Non-pigmented ciliary epithelial cell (primary cell): Measurements from ENCODE around the gene CLDN7.

Experiments
- DNase-seq: peaks from one replicate; pipeline ENCODE4 v3.0.0-alpha.2; 2010; ENCODE audit warnings: low read depth

CLDN7 gene

GRCh38 chr17:7262192-7262934, at the start of gene CLDN7:
Gene CLDN7, minus strand, starts transcription at chr17:7262478. Its CDS starts 435 bp downstream, at chr17:7262043.
- no peak for DNase-seq

GRCh38 chr17:7311110-7311705, 48.9 kb upstream of the CLDN7 start:
- DNase-seq = no peak

- DNase-seq = no peak
Observed at GRCh38 chr17:7309628-7310027, 47.4 kb upstream of the CLDN7 start.

- DNase-seq = peak; percentile 45
Observed at GRCh38 chr17:7308625-7309433, 46.6 kb upstream of the CLDN7 start.

GRCh38 chr17:7307686-7308624, 45.7 kb upstream of the CLDN7 start:
- no peak for DNase-seq

GRCh38 chr17:7306911-7307685, 44.8 kb upstream of the CLDN7 start, which contains the start of gene EIF5A:
Gene EIF5A, plus strand, starts transcription at chr17:7307628. Its CDS starts 2,008 bp downstream, at chr17:7309636.
- peak; percentile 100 for DNase-seq

GRCh38 chr17:7304179-7304578, 41.9 kb upstream of the CLDN7 start:
- no peak for DNase-seq

GRCh38 chr17:7296189-7296861, 34.0 kb upstream of the CLDN7 start:
- DNase-seq = no peak

GRCh38 chr17:7295230-7296180, 33.2 kb upstream of the CLDN7 start:
- no peak for DNase-seq

GRCh38 chr17:7294614-7295153, 32.4 kb upstream of the CLDN7 start, which contains the start of gene YBX2:
Gene YBX2, minus strand, starts transcription at chr17:7294639. Its CDS starts 139 bp downstream, at chr17:7294500.
- DNase-seq = no peak

- DNase-seq = no peak
Observed at GRCh38 chr17:7293816-7294613, 31.7 kb upstream of the CLDN7 start.

- DNase-seq = no peak
Observed at GRCh38 chr17:7293159-7293558, 30.9 kb upstream of the CLDN7 start.

GRCh38 chr17:7292729-7293128, 30.5 kb upstream of the CLDN7 start:
- DNase-seq = no peak

GRCh38 chr17:7292194-7292593, 29.9 kb upstream of the CLDN7 start:
- no peak for DNase-seq

GRCh38 chr17:7290685-7291084, 28.4 kb upstream of the CLDN7 start:
- no peak for DNase-seq

GRCh38 chr17:7290166-7290565, 27.9 kb upstream of the CLDN7 start:
- no peak for DNase-seq

GRCh38 chr17:7289256-7290032, 27.2 kb upstream of the CLDN7 start:
- DNase-seq = no peak
